HL-60 (cell line): ENCODE data around the gene FOXC2.

Experiments
- DNase-seq, 2 experiments: peaks; one replicate each; pipeline ENCODE4 v3.0.0-alpha.2; 2010 to 2020; ENCODE audit warnings: low read depth in 1 of 2, low spot score in 1 of 2
- H3K27ac ChIP-seq: fragments of 250-450 bp; sonication (Bioruptor Pico); replicated peaks from 2 replicates; pipeline ENCODE4 v1.5.1; 2020; ENCODE audit warnings: mild to moderate bottlenecking, moderate library complexity
- H3K27me3 ChIP-seq: fragments of 250-450 bp; sonication (Bioruptor Pico); 2 replicates; pipeline ENCODE4 v1.5.1; 2021; ENCODE audit warnings: mild to moderate bottlenecking, moderate library complexity; ENCODE audit not compliant: insufficient read depth, poor library complexity, severe bottlenecking
- H3K4me3 ChIP-seq: replicated peaks from 2 replicates; pipeline ENCODE4 v1.5.1; 2011; ENCODE audit warnings: mild to moderate bottlenecking, control low read depth, low read length; ENCODE audit not compliant: insufficient read depth
- CTCF ChIP-seq: IDR thresholded peaks from one replicate; pipeline ENCODE4 v1.5.1; 2011; ENCODE audit warnings: low read length, control low read depth, inconsistent platforms; ENCODE audit not compliant: insufficient read depth
- GABPA ChIP-seq: IDR thresholded peaks from 2 replicates; pipeline ENCODE4 v1.6.1; 2012; ENCODE audit warnings: low read depth
- POLR2AphosphoS5 ChIP-seq: IDR thresholded peaks from 2 replicates; pipeline ENCODE4 v1.6.1; 2012; ENCODE audit warnings: low read depth
- REST ChIP-seq: IDR thresholded peaks from 2 replicates; pipeline ENCODE4 v1.6.1; 2012; ENCODE audit warnings: low read depth; ENCODE audit not compliant: insufficient replicate concordance
- SPI1 ChIP-seq: IDR thresholded peaks from 2 replicates; pipeline ENCODE4 v1.6.1; 2012; ENCODE audit warnings: low read depth, mild to moderate bottlenecking, borderline replicate concordance

FOXC2 gene

GRCh38 chr16:86581458-86581857 is 14.8 kb downstream of the FOXC2 start:
- no peak for DNase-seq
- Histone ChIP-seq H3K27me3 (peaks cover 2% of the 10 kb centered on the region), H3K4me3 (no peak overlapping the region), H3K27ac (no peak overlapping the region)
- no peak for TF ChIP-seq GABPA
- no peak for TF ChIP-seq POLR2AphosphoS5
- TF ChIP-seq SPI1, result no peak
- no peak for TF ChIP-seq CTCF
- no peak for TF ChIP-seq REST

- H3K4me3 ChIP-seq, result no peak overlapping the region
- DNase-seq, result no peak
- H3K27me3 ChIP-seq, result peaks cover 2% of the 10 kb centered on the region
- TF ChIP-seq POLR2AphosphoS5 (no peak), GABPA (no peak), CTCF (no peak), REST (no peak), SPI1 (no peak)
- no peak overlapping the region for H3K27ac ChIP-seq
Observed at GRCh38 chr16:86584071-86584685, 17.5 kb downstream of the FOXC2 start.

GRCh38 chr16:86584726-86585721 is 18.4 kb downstream of the FOXC2 start:
- no peak for DNase-seq
- Histone ChIP-seq H3K27me3 (no peaks in the 10 kb centered on the region), H3K4me3 (no peak overlapping the region), H3K27ac (no peak overlapping the region)
- TF ChIP-seq GABPA (no peak), SPI1 (no peak), REST (no peak), CTCF (no peak), POLR2AphosphoS5 (no peak)
